OCI-LY1 (cell line): ENCODE measurements around the gene TRPM6.

Experiments
- EZH2 ChIP-seq: fragments of 200-600 bp; sonication (generic), shearing (Covaris generic); IDR thresholded peaks from 2 replicates; pipeline ENCODE4 v1.8.0; 2017; ENCODE audit warnings: borderline replicate concordance, mixed run types, mild to moderate bottlenecking, antibody characterized with exemption, low read length, moderate library complexity, mixed read lengths
- TF ChIP-seq, protein P1 (sequence below): fragments of 200-600 bp; sonication (generic), shearing (Covaris generic); IDR thresholded peaks from 2 replicates; pipeline ENCODE4 v1.5.1; 2017; ENCODE audit warnings: mild to moderate bottlenecking, antibody characterized with exemption, low read length, moderate library complexity, mixed read lengths

DNA sequence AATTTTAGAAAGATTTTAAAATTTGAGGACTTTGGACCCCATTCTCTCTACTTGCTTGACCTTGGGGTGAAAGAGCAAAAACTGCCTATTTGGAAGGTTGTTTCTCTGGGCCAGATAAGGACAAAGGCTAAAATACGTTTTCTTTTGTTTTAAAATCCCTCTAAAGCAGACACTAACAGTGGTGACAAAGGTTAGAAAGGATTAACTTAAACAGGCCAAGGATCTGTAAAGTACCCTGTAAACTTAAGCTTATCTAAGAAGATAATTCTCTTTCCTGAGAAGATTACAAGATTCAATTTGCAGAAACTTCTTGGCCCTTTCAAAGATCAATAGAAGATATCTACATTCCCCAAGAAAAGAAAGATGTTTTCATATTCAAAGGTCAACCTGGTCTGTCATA is 12.1 kb downstream of the TRPM6 start:
- TF ChIP-seq, protein P1, sequence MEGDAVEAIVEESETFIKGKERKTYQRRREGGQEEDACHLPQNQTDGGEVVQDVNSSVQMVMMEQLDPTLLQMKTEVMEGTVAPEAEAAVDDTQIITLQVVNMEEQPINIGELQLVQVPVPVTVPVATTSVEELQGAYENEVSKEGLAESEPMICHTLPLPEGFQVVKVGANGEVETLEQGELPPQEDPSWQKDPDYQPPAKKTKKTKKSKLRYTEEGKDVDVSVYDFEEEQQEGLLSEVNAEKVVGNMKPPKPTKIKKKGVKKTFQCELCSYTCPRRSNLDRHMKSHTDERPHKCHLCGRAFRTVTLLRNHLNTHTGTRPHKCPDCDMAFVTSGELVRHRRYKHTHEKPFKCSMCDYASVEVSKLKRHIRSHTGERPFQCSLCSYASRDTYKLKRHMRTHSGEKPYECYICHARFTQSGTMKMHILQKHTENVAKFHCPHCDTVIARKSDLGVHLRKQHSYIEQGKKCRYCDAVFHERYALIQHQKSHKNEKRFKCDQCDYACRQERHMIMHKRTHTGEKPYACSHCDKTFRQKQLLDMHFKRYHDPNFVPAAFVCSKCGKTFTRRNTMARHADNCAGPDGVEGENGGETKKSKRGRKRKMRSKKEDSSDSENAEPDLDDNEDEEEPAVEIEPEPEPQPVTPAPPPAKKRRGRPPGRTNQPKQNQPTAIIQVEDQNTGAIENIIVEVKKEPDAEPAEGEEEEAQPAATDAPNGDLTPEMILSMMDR = no peak
- no peak for TF ChIP-seq EZH2
